GM04503 (cell line): Measurements from ENCODE around the gene HRK.

Source experiments
- DNase-seq: peaks from one replicate; pipeline ENCODE4 v3.0.0-alpha.2; 2012; ENCODE audit warnings: low read depth

The HRK gene

GRCh38 chr12:116881325-116881876, at the start of gene HRK:
Gene HRK, minus strand, starts transcription at chr12:116881441. Its CDS starts 134 bp downstream, at chr12:116881307.
- no peak for DNase-seq

DNA sequence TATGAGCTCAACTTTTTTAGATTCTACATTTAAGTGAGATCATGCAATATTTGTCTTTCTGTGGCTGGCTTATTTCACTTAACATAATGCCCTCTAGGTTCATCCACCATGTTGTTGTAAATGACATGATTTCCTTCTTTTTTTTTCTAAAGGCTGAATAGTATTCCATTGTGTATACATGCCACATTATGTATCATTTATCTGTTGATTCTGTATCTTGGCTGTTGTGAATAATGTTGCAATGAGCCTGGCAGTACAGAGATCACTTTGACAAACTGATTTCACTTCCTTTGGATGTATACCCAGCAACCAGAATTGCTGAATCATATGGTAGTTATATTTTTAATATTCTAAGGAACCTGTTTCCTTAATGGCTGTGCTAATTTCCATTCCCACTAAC, 48.6 kb upstream of the HRK start:
- no peak for DNase-seq

DNA sequence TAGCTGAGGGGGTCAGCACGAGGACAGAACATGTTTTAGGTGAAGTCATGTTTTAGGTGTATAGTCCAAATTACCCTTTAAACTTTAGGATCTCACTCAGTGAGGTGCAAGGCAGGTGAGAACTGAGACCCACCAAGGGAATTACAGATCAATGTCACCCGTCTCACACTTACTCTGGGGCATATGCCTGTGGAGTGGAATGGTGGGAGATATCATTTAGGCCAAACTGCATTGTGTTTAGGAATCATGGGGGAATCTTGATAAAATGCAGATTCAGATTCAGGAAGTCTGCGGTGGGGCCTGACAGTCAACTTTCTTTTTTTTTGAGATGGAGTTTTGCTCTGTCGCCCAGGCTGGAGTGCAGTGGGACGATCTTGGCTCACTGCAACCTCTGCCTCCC, 47.3 kb upstream of the HRK start:
- no peak for DNase-seq

- DNase-seq, result no peak
Observed at GRCh38 chr12:116927244-116927940, 46.2 kb upstream of the HRK start.

GRCh38 chr12:116926283-116927243, 45.3 kb upstream of the HRK start:
- DNase-seq, result no peak

GRCh38 chr12:116924558-116925453, 43.6 kb upstream of the HRK start:
- DNase-seq, result peak; percentile 20

GRCh38 chr12:116922194-116922897, 41.1 kb upstream of the HRK start:
- no peak for DNase-seq

DNA sequence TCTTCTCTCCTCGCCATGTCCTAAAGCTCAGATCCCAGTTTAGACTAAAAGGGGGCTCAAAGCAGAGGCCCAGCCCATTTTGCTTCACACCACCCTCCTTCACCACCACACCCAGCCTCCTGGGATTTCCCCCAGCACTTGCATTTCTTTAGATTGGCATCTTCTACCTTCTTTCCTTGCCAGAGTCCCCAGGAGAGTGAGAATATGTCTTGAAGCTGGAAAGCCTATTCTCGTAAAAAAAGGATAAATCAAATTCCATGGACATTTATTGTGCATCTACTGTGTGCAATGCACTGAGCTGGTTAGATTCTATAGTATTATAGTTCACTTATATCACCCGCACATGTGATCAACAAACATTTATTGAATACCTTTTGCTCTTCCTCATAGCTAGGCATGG, 39.7 kb upstream of the HRK start:
- DNase-seq, result no peak

GRCh38 chr12:116919706-116920485, 38.7 kb upstream of the HRK start:
- DNase-seq, result no peak

DNA sequence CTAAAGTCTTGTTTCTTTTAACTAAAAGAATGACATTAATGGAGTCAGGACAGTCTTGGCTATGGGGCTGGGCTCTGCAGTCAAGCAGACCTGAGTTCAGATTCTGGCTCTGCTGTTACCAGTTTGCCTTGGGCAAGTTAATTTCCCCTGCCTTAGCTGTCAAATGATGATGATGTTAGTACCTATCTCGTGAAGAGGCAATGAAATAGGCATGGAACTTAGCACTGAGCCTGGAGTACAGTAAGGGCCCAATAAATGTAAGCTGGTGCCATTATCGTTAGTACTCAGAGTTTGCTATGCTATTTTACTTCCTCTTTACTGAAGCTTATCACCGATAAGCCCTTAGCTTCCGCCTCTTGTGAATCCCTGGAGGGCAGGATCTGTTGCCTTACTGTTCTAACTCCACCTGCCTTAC, 38.0 kb upstream of the HRK start:
- DNase-seq, result no peak

DNA sequence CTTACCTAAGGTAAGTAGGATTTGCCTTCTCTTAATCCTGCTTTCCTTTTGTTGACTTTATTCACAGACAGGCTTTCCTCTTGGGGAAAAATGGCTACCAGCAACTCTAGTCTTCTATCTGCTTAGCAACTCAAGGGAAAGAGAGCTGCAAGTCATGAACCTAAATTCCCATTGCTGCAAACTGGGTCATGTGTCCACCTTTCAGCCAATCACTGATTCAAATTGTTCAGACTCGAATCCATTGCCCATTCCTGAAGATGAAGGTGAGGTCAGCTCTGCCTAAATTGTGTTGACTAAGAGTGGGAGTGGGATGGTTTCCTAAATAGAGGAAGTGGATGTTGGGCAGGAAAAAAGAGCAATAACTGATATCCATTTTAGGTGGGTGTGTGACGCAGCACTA, 37.2 kb upstream of the HRK start:
- DNase-seq, result no peak

DNA sequence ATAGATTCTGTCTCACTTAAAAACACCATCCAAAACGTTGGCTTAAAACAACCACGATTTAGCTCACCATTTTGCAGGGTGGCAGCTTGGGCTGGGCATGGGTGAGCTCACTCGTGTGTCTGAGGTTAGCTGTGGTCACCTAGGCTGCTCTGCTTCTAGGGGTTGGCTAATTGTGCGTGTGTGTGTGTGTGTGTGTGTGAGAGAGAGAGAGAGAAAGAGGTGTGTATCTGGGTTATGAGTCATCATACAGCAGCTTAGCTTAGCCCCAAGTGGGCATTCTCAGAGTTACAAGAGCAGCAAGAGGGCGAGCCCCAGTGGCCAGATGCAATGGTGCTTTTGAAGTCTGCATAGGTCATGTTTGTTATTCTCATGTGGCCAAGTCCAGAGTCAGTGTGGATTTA, 35.5 kb upstream of the HRK start:
- DNase-seq, result peak; percentile 26

GRCh38 chr12:116916122-116916521, 34.9 kb upstream of the HRK start:
- DNase-seq, result no peak

- no peak for DNase-seq
Observed at GRCh38 chr12:116915326-116915725, 34.1 kb upstream of the HRK start.

GRCh38 chr12:116910645-116911451, 29.6 kb upstream of the HRK start, which contains the start of gene FBXW8:
Gene FBXW8, plus strand, starts transcription at chr12:116910950. Its CDS starts 88 bp downstream, at chr12:116911038.
- DNase-seq, result no peak

DNA sequence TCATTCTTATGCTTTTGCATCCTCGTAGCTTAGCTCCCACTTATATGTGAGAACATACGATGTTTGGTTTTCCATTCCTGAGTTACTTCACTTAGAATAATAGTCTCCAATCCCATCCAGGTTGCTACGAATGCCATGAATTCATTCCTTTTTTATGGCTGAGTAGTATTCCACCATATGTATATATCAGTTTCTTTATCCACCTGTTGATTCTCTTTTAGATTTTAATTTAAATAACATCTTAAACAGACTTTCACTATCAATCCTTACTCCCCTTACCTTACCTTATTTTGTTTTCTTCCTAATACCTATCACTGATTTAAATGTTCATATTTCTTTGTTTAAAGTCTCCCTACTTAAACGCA, 29.0 kb upstream of the HRK start:
- DNase-seq, result no peak

- DNase-seq, result no peak
Observed at GRCh38 chr12:116906285-116906684, 25.0 kb upstream of the HRK start.

- DNase-seq, result no peak
Observed at GRCh38 chr12:116903818-116904217, 22.6 kb upstream of the HRK start.

GRCh38 chr12:116901612-116902011, 20.4 kb upstream of the HRK start:
- DNase-seq, result no peak

- DNase-seq, result no peak
Observed at GRCh38 chr12:116898669-116899068, 17.4 kb upstream of the HRK start.
